Endothelial cell of umbilical vein (primary cell): Measurements from ENCODE around the gene ADAMTSL5.

Experiments used
- CTCF ChIP-seq, 2 donors: IDR thresholded peaks; 1 replicate in 1 of 2; 2 replicates in 1 of 2; pipeline ENCODE4 v1.5.1; 2011; ENCODE audit warnings: low read length in 2 of 2, mild to moderate bottlenecking in 2 of 2, moderate library complexity in 2 of 2, control low read depth in 1 of 2, inconsistent platforms in 1 of 2, low read depth in 1 of 2; ENCODE audit not compliant: insufficient read depth in 1 of 2; ENCODE audit errors: extremely low read depth in 1 of 2
- POLR2A ChIP-seq: IDR thresholded peaks from 2 replicates; pipeline ENCODE4 v1.6.1; 2012; ENCODE audit warnings: low read depth, mild to moderate bottlenecking, control low read depth, low read length

- TF ChIP-seq CTCF (IDR thresholded peaks at IDR 0.05; ENCODE audit: extremely low read depth in 1 of 2, insufficient read depth in 1 of 2, low read depth in 1 of 2, low read length in 2 of 2) = no peak
- TF ChIP-seq POLR2A = no peak
Observed at GRCh38 chr19:1495051-1495798, 17.6 kb downstream of the ADAMTSL5 start.
